WTC11 (cell line): Measurements from ENCODE around the gene MEGF6. TPM values are rescaled to one million over a fixed set of nuclear protein-coding genes. Genes with fewer than 3 reads are reported as not detected.

ENCODE experiments used
- ATAC-seq: fragments of 200-7000 bp; cut with Tn5 transposase; 2 replicates; pipeline ENCODE4 v1.10.0; 2021; ENCODE audit warnings: mild to moderate bottlenecking, moderate library complexity
- CTCF ChIA-PET: fragments of 300-600 bp; sonication (Branson Sonifier 250); formaldehyde crosslinking; loops from one replicate; lab custom pipeline; 2021; ENCODE audit warnings: antibody characterized with exemption; lab: Charles Lee
- POLR2A ChIA-PET: fragments of 350-600 bp; sonication (Branson Sonifier 250); formaldehyde crosslinking; loops from one replicate; lab custom pipeline; 2021; ENCODE audit warnings: antibody characterized with exemption; lab: Charles Lee
- DNase-seq: peaks from one replicate; pipeline ENCODE4 v3.0.0; 2021; ENCODE audit warnings: low spot score
- H3K27ac Mint-ChIP-seq: 2 replicates; pipeline ENCODE4 v1.8.0; 2021; ENCODE audit warnings: mixed read lengths
- H3K27me3 Mint-ChIP-seq: 2 replicates; pipeline ENCODE4 v1.8.0; 2021; ENCODE audit warnings: low read depth, mild to moderate bottlenecking, moderate library complexity, mixed read lengths
- H3K36me3 Mint-ChIP-seq: 2 replicates; pipeline ENCODE4 v1.8.0; 2021; ENCODE audit warnings: mixed read lengths
- H3K4me1 Mint-ChIP-seq: 2 replicates; pipeline ENCODE4 v1.8.0; 2022; ENCODE audit warnings: mixed read lengths
- H3K4me3 Mint-ChIP-seq: 2 replicates; pipeline ENCODE4 v1.8.0; 2021; ENCODE audit warnings: mild to moderate bottlenecking, moderate library complexity, mixed read lengths
- H3K9me3 Mint-ChIP-seq: 2 replicates; pipeline ENCODE4 v1.8.0; 2021; ENCODE audit warnings: mixed read lengths
- AR ChIP-seq: fragments of 250-450 bp; sonication (Bioruptor Pico); IDR thresholded peaks from 2 replicates; pipeline ENCODE4 v1.9.0; 2021; ENCODE audit warnings: mild to moderate bottlenecking
- ELF4 ChIP-seq: sonication (generic); formaldehyde crosslinking; IDR thresholded peaks from 2 replicates; pipeline ENCODE4 v1.8.1; 2022; ENCODE audit warnings: low read depth, mild to moderate bottlenecking, moderate library complexity, missing genetic modification reagents
- FOXK1 ChIP-seq: sonication (generic); formaldehyde crosslinking; IDR thresholded peaks from 2 replicates; pipeline ENCODE4 v1.8.0; 2022; ENCODE audit warnings: mild to moderate bottlenecking, moderate library complexity, missing genetic modification reagents
- GABPB1 ChIP-seq: sonication (generic); formaldehyde crosslinking; IDR thresholded peaks from 2 replicates; pipeline ENCODE4 v1.8.1; 2023; ENCODE audit warnings: mild to moderate bottlenecking, missing genetic modification reagents
- IRF2 ChIP-seq: sonication (generic); formaldehyde crosslinking; IDR thresholded peaks from 2 replicates; pipeline ENCODE4 v1.8.0; 2022; ENCODE audit warnings: low read depth, missing genetic modification reagents, borderline replicate concordance
- JUN ChIP-seq: sonication (generic); formaldehyde crosslinking; IDR thresholded peaks from 2 replicates; pipeline ENCODE4 v1.8.0; 2023; ENCODE audit warnings: mild to moderate bottlenecking, missing genetic modification reagents
- KAT7 ChIP-seq: sonication (generic); formaldehyde crosslinking; IDR thresholded peaks from 2 replicates; pipeline ENCODE4 v1.8.1; 2023; ENCODE audit warnings: missing genetic modification reagents, mild to moderate bottlenecking, borderline replicate concordance
- NR2C2 ChIP-seq: sonication (generic); formaldehyde crosslinking; IDR thresholded peaks from 2 replicates; pipeline ENCODE4 v1.8.0; 2022; ENCODE audit warnings: mild to moderate bottlenecking, missing genetic modification reagents
- PRDM15 ChIP-seq: sonication (generic); formaldehyde crosslinking; IDR thresholded peaks from 2 replicates; pipeline ENCODE4 v1.8.0; 2022; ENCODE audit warnings: missing genetic modification reagents
- SMAD3 ChIP-seq: sonication (generic); formaldehyde crosslinking; IDR thresholded peaks from 2 replicates; pipeline ENCODE4 v1.8.0; 2022; ENCODE audit warnings: missing genetic modification reagents, mild to moderate bottlenecking, borderline replicate concordance
- SMAD4 ChIP-seq: sonication (generic); formaldehyde crosslinking; IDR thresholded peaks from 2 replicates; pipeline ENCODE4 v1.8.0; 2022; ENCODE audit warnings: mild to moderate bottlenecking, missing genetic modification reagents
- SOX15 ChIP-seq: fragments of 250-450 bp; sonication (Bioruptor Pico); IDR thresholded peaks from 2 replicates; pipeline ENCODE4 v1.9.0; 2021; ENCODE audit warnings: mild to moderate bottlenecking
- SP1 ChIP-seq: sonication (generic); formaldehyde crosslinking; conservative IDR thresholded peaks from 2 replicates; pipeline ENCODE4 v1.8.1; 2022; ENCODE audit warnings: missing genetic modification reagents
- TCF7 ChIP-seq: sonication (generic); formaldehyde crosslinking; IDR thresholded peaks from 2 replicates; pipeline ENCODE4 v1.8.0; 2022; ENCODE audit warnings: mild to moderate bottlenecking, low read depth, missing genetic modification reagents, moderate library complexity
- TEAD4 ChIP-seq: sonication (generic); formaldehyde crosslinking; IDR thresholded peaks from 2 replicates; pipeline ENCODE4 v1.8.0; 2022; ENCODE audit warnings: mild to moderate bottlenecking, missing genetic modification reagents
- TP53 ChIP-seq: sonication (generic); formaldehyde crosslinking; IDR thresholded peaks from 2 replicates; pipeline ENCODE4 v1.8.1; 2023; ENCODE audit warnings: mild to moderate bottlenecking, missing genetic modification reagents
- ZBTB21 ChIP-seq: sonication (generic); formaldehyde crosslinking; IDR thresholded peaks from 2 replicates; pipeline ENCODE4 v1.8.1; 2023; ENCODE audit warnings: mild to moderate bottlenecking, missing genetic modification reagents, borderline replicate concordance
- ZNF219 ChIP-seq: sonication (generic); formaldehyde crosslinking; IDR thresholded peaks from 2 replicates; pipeline ENCODE4 v1.8.0; 2023; ENCODE audit warnings: missing genetic modification reagents, mild to moderate bottlenecking, borderline replicate concordance
- ZNF416 ChIP-seq: fragments of 250-450 bp; sonication (Bioruptor Pico); IDR thresholded peaks from 2 replicates; pipeline ENCODE4 v1.9.0; 2021; ENCODE audit warnings: mild to moderate bottlenecking, inconsistent platforms
- ZNF512 ChIP-seq: sonication (generic); formaldehyde crosslinking; IDR thresholded peaks from 2 replicates; pipeline ENCODE4 v1.8.1; 2022; ENCODE audit warnings: missing genetic modification reagents, borderline replicate concordance
- total RNA-seq: library from RNA; stranded (reverse); gene quantifications from 3 replicates; pipeline ENCODE4 v1.2.3, GENCODE V29; 2021
- TF ChIP-seq, protein P1 (sequence below): sonication (generic); formaldehyde crosslinking; IDR thresholded peaks from 2 replicates; pipeline ENCODE4 v1.8.1; 2023; ENCODE audit warnings: mild to moderate bottlenecking, missing genetic modification reagents
- TF ChIP-seq, protein P2 (sequence below): sonication (generic); formaldehyde crosslinking; conservative IDR thresholded peaks from 2 replicates; pipeline ENCODE4 v1.8.1; 2023; ENCODE audit warnings: mild to moderate bottlenecking, low read depth, missing genetic modification reagents, moderate library complexity
- TF ChIP-seq, protein P3 (sequence below): sonication (generic); formaldehyde crosslinking; IDR thresholded peaks from 2 replicates; pipeline ENCODE4 v1.8.1; 2022; ENCODE audit warnings: mild to moderate bottlenecking, moderate library complexity, missing genetic modification reagents

The MEGF6 gene
- total RNA-seq, 1 experiment from 2014 or later, result 24.9 TPM

DNA sequence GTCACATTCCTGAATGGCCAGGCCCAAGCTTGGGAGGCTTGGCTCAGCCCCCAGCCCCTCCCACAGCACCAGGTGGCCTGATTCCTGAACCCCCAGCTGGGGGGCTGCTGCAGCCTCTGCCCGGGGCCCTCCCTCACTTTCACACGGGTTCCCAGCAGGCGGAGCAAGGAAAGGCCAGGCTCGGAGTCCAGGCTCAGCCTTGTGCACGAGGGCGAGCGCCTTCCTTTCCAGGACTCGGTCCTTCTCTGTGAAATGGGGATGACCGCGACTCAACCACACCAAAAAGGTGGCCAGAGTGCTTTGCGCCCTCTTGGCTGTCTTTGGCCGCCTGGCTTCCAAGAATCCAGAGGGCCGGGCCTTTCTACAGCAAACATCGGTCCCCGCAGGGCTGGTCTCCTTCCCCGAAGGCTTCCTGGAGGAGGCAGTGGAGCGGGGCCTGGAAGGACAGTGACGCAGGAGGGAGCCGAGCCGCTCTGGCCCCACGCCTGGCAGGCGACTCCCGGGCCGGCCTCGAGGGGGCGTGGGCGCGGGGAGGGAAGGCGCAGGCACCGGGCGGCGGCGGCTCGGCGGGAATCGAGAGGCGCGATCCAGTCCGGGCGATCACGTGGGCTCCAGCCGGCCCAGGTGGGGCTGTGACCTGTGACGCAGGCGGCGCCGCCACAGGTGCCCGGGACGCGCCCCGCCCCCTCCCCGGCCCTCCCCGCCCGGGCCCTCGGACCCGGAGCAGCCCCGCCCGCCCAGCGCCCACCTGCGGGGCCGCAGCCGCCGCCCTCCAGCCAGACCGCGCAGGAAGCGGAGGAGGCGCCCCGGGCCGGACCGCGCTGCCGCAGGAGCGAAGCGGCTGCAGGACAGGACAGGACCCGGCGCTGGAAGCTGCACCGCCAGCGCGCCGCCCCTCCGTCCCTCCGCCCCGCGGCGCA, 157.2 kb downstream of the MEGF6 start, which contains the start of gene ARHGEF16:
Gene ARHGEF16 (plus strand): TSS at position 775 of the 920 bp plus-strand sequence. CDS start 8,420 bp downstream, outside the sequence.
- H3K4me1 Mint-ChIP-seq, result peaks cover 14% of the 10 kb centered on the region
- peak within 1 kb of the TSS; percentile 74 for H3K4me3 Mint-ChIP-seq
- ChIA-PET CTCF (interaction anchor here (0.6 to 3.8 kb wide), 44 partner anchors 10 to 273 kb away, joined by 3 to 165 read pairs (median 8); partner anchors contain the start of gene MEGF6), POLR2A (interaction anchor here (0.9 to 1.7 kb wide), 3 partner anchors 17 to 28 kb away, joined by 3 to 11 read pairs (median 4); no protein-coding TSS in a partner anchor)
- no peaks in the 10 kb centered on the region; the same call in 1 of the 2 replicates for H3K27me3 Mint-ChIP-seq
- ATAC-seq, result peak; percentile 56
- DNase-seq, result peak; percentile 87
- no peaks in the 10 kb centered on the region for H3K9me3 Mint-ChIP-seq
- peak within 1 kb of the TSS; percentile 70 for H3K27ac Mint-ChIP-seq
- H3K36me3 Mint-ChIP-seq, result 0 out of 2 replicates have a peak, but pooled peaks cover 2% of the 10 kb centered on the region
- TF ChIP-seq NR2C2 (CRISPR knock-in tag) (no peak), TP53 (CRISPR knock-in tag) (no peak), TCF7 (CRISPR knock-in tag) (no peak), SOX15 (CRISPR knock-in tag) (no peak), SMAD3 (CRISPR knock-in tag) (peak; percentile 6; the same call in 1 of the 2 replicates), AR (no peak), ZBTB21 (CRISPR knock-in tag) (peak; percentile 68; the same call in 1 of the 2 replicates), SMAD4 (CRISPR knock-in tag) (no peak), KAT7 (CRISPR knock-in tag) (0 out of 2 replicates have a peak, but pooled peaks have one; percentile 28), TEAD4 (CRISPR knock-in tag) (no peak), ZNF512 (no peak), ZNF219 (CRISPR knock-in tag) (no peak), ELF4 (CRISPR knock-in tag) (no peak), PRDM15 (CRISPR knock-in tag) (peak; percentile 52; the same call in 1 of the 2 replicates), ZNF416 (CRISPR knock-in tag) (no peak), IRF2 (no peak), FOXK1 (peak; percentile 68), GABPB1 (CRISPR knock-in tag) (peak; percentile 53; the same call in 1 of the 2 replicates), JUN (CRISPR knock-in tag) (no peak), SP1 (peak; percentile 34; the same call in 1 of the 2 replicates)
- TF ChIP-seq, protein P1, sequence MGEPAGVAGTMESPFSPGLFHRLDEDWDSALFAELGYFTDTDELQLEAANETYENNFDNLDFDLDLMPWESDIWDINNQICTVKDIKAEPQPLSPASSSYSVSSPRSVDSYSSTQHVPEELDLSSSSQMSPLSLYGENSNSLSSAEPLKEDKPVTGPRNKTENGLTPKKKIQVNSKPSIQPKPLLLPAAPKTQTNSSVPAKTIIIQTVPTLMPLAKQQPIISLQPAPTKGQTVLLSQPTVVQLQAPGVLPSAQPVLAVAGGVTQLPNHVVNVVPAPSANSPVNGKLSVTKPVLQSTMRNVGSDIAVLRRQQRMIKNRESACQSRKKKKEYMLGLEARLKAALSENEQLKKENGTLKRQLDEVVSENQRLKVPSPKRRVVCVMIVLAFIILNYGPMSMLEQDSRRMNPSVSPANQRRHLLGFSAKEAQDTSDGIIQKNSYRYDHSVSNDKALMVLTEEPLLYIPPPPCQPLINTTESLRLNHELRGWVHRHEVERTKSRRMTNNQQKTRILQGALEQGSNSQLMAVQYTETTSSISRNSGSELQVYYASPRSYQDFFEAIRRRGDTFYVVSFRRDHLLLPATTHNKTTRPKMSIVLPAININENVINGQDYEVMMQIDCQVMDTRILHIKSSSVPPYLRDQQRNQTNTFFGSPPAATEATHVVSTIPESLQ (CRISPR knock-in tag), result no peak
- TF ChIP-seq, protein P2, sequence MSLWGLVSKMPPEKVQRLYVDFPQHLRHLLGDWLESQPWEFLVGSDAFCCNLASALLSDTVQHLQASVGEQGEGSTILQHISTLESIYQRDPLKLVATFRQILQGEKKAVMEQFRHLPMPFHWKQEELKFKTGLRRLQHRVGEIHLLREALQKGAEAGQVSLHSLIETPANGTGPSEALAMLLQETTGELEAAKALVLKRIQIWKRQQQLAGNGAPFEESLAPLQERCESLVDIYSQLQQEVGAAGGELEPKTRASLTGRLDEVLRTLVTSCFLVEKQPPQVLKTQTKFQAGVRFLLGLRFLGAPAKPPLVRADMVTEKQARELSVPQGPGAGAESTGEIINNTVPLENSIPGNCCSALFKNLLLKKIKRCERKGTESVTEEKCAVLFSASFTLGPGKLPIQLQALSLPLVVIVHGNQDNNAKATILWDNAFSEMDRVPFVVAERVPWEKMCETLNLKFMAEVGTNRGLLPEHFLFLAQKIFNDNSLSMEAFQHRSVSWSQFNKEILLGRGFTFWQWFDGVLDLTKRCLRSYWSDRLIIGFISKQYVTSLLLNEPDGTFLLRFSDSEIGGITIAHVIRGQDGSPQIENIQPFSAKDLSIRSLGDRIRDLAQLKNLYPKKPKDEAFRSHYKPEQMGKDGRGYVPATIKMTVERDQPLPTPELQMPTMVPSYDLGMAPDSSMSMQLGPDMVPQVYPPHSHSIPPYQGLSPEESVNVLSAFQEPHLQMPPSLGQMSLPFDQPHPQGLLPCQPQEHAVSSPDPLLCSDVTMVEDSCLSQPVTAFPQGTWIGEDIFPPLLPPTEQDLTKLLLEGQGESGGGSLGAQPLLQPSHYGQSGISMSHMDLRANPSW (CRISPR knock-in tag), result no peak
- TF ChIP-seq, protein P3, sequence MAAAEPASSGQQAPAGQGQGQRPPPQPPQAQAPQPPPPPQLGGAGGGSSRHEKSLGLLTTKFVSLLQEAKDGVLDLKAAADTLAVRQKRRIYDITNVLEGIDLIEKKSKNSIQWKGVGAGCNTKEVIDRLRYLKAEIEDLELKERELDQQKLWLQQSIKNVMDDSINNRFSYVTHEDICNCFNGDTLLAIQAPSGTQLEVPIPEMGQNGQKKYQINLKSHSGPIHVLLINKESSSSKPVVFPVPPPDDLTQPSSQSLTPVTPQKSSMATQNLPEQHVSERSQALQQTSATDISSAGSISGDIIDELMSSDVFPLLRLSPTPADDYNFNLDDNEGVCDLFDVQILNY (CRISPR knock-in tag), result peak; percentile 90
